Stimulated activated naive B cell treated with anti-CD40 and anti-IgM and Interleukin-4, amounts not matched to agents 10 μg/mL and 1 μg/mL and 100 μg/mL, for 72 hours (primary cell): Measurements from ENCODE around the gene CHCHD4.

Experiments used
- ATAC-seq, 2 donors: fragments of 150-1000 bp; cut with Tn5 transposase; replicated peaks; 2 replicates each; pipeline ENCODE4 v1.10.0; 2021; ENCODE audit warnings: moderate library complexity in 1 of 2
- DNase-seq: peaks from one replicate; pipeline ENCODE4 v3.0.0; 2021
- H3K27ac Mint-ChIP-seq: one replicate; pipeline ENCODE4 v1.8.0; 2022; ENCODE audit warnings: mild to moderate bottlenecking, mixed read lengths
- H3K27me3 Mint-ChIP-seq, 2 donors: one replicate each; pipeline ENCODE4 v1.8.0; 2022; ENCODE audit warnings: mixed read lengths in 2 of 2
- H3K36me3 Mint-ChIP-seq, 2 donors: one replicate each; pipeline ENCODE4 v1.8.0; 2022; ENCODE audit warnings: mixed read lengths in 2 of 2, mild to moderate bottlenecking in 1 of 2
- H3K4me1 Mint-ChIP-seq, 2 donors: one replicate each; pipeline ENCODE4 v1.8.0; 2022; ENCODE audit warnings: mixed read lengths in 2 of 2, mild to moderate bottlenecking in 1 of 2
- H3K4me3 Mint-ChIP-seq, 2 donors: one replicate each; pipeline ENCODE4 v1.8.0; 2022; ENCODE audit warnings: mild to moderate bottlenecking in 2 of 2, mixed read lengths in 2 of 2, moderate library complexity in 1 of 2
- H3K9me3 Mint-ChIP-seq, 2 donors: one replicate each; pipeline ENCODE4 v1.8.0; 2022; ENCODE audit warnings: mixed read lengths in 2 of 2, mild to moderate bottlenecking in 1 of 2

Gene CHCHD4

DNA sequence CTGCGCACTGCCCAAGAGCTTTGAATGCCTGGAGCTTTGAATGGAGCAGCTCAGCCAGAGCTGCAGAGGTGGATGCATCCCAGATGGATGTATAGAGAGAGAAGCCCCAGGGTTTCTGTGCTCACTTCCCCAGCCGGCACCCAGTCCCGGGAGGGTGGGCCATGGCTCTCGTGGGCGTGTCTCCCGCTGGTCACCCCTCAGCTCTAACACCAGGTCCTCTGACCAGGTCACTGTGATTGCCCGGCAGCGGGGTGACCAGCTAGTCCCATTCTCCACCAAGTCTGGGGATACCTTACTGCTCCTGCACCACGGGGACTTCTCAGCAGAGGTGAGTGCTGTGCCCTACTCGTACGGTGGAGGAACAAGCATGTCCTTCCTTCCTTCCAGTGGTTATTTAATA lies 10.9 kb upstream of the CHCHD4 start:
- Mint-ChIP-seq H3K4me1 (peaks cover 4 to 7% of the 10 kb centered on the region in 2 donors), H3K9me3 (no peaks in the 10 kb centered on the region), H3K27ac (no peak overlapping the region), H3K27me3 (no peaks in the 10 kb centered on the region), H3K36me3 (peaks cover 58 to 73% of the 10 kb centered on the region in 2 donors), H3K4me3 (no peak overlapping the region)
- ATAC-seq (no peak), DNase-seq (no peak)

DNA sequence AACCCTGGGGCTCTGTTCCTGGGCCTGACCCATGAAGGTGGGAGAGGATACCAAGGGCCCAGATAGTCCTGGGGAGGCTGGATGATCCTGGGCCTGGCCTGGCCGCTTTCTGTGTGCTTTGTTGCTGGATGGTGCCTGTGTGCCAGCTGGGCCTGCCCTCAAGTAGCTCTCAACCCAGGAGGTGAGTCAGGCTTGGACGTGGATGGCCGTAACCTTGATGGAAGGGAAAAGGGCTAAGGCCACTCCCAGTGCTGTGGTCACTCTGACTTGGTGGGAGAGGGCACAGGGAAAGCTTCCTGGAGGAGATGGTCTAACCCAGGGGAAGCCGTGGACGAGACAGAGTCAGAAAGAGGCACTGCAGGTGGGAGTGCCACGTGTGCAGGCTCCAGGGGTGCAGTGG lies 9.6 kb upstream of the CHCHD4 start:
- no peak for DNase-seq
- H3K4me1 Mint-ChIP-seq = peaks cover 5 to 11% of the 10 kb centered on the region in 2 donors
- no peak for ATAC-seq
- H3K27ac Mint-ChIP-seq = peak overlapping the region; percentile 31
- H3K9me3 Mint-ChIP-seq = no peaks in the 10 kb centered on the region
- no peaks in the 10 kb centered on the region for H3K27me3 Mint-ChIP-seq
- H3K4me3 Mint-ChIP-seq = no peak overlapping the region
- peaks cover 53 to 70% of the 10 kb centered on the region in 2 donors for H3K36me3 Mint-ChIP-seq

DNA sequence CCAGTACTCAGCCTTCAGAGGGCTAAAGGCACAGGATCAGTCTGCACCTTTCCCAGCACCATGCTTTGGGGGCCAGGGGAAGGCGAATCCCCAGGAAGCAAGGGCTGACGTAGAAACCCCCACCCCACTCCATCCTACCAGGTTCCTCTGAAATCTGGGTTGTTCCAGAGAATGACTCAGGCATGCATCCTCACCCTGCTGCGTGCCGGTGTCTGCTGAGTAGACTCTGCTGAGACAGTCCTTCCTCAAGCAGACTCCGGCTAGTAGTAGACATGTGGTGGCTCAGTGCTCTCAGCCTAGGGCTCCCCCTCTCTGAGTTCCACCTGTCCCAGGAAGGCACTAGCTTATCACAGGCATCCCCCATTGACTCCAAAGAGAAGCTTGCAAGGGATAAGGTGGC lies 9.2 kb upstream of the CHCHD4 start:
- no peak for ATAC-seq
- Mint-ChIP-seq H3K27ac (no peak overlapping the region), H3K9me3 (no peaks in the 10 kb centered on the region), H3K4me1 (peaks cover 5 to 13% of the 10 kb centered on the region in 2 donors), H3K27me3 (no peaks in the 10 kb centered on the region), H3K4me3 (no peak overlapping the region), H3K36me3 (peaks cover 54 to 72% of the 10 kb centered on the region in 2 donors)
- no peak for DNase-seq

DNA sequence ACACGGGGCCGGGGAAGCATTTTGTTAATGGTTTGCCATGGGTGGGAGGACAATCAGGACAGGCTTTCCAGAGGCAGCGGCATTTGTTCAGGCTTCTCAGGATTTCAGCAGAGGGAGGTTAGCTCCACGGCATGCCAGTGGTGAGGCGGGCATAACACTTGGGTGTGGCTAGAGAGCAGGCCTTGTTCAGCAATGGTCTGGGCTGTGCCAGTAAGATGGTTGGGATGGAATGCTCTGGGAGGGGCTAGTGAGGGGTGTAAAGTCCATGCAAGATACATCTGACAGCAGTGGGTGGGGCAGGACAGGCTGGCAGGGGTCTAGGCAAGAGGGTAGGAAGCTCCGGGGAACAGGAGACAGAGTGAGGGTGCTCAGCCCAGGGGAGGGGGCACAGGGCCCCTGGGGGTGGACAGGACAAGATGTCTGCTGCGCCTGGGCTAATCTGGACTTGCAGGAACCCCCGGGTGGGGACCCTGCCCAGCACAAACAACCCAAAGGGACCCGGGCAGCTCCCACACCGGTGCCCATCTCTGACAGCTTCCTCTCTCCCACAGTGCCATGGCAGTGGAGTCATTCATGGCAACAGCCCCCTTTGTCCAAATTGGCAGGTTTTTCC lies 8.6 kb upstream of the CHCHD4 start:
- H3K36me3 Mint-ChIP-seq = peaks cover 56 to 74% of the 10 kb centered on the region in 2 donors
- no peaks in the 10 kb centered on the region for H3K27me3 Mint-ChIP-seq
- H3K4me3 Mint-ChIP-seq = no peak overlapping the region
- no peak for DNase-seq
- no peak for ATAC-seq
- peaks cover 6 to 17% of the 10 kb centered on the region in 2 donors for H3K4me1 Mint-ChIP-seq
- no peak overlapping the region for H3K27ac Mint-ChIP-seq
- peaks cover 0 to 2% of the 10 kb centered on the region in 2 donors for H3K9me3 Mint-ChIP-seq

DNA sequence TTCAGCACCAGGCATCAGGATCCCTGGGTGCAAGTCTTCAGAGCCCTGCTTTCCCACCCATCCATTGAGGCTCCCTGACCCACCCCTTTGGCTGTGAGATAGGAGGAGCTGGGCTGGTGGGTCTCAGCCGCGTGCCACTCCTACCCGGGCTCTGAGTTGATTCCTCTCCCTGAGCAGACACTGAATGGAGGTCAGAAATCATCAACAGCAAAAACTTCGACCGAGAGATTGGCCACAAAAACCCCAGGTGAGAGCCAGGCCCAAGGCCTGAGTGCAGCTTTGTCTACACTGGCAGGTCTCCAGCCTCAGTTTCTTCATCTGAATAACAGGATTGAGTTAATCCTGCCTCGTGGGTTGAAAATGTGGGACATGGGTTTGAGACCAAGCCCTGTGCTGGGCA lies 8.0 kb upstream of the CHCHD4 start:
- no peak overlapping the region for H3K4me3 Mint-ChIP-seq
- no peaks in the 10 kb centered on the region for H3K27me3 Mint-ChIP-seq
- peaks cover 0 to 3% of the 10 kb centered on the region in 2 donors for H3K9me3 Mint-ChIP-seq
- H3K36me3 Mint-ChIP-seq = peaks cover 57 to 74% of the 10 kb centered on the region in 2 donors
- peak overlapping the region; percentile 51 for H3K27ac Mint-ChIP-seq
- DNase-seq (no peak), ATAC-seq (no peak)
- H3K4me1 Mint-ChIP-seq = peaks cover 7 to 18% of the 10 kb centered on the region in 2 donors

DNA sequence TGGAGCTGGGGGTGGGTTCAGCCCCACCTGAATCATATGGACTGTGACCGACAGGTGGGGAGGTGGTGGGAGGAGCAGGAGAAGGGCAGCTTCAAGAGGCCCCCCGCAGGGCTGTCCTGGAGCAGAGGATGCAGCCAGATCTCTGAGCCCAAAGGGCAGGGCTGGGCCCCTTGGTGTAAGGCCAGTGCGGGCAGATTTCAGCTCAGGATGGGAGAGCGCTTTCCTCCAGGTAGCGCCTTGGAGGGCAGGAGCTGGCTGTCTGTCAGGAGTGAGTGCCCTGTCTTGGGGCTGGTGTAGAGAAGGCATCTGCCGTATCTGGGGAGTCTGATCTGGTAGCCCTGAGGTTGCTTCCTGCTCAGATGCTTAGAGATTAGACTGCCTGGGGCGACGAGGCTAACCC lies 7.5 kb upstream of the CHCHD4 start:
- ATAC-seq (no peak), DNase-seq (no peak)
- H3K9me3 Mint-ChIP-seq = peaks cover 0 to 3% of the 10 kb centered on the region in 2 donors
- no peaks in the 10 kb centered on the region for H3K27me3 Mint-ChIP-seq
- peaks cover 11 to 24% of the 10 kb centered on the region in 2 donors for H3K4me1 Mint-ChIP-seq
- no peak overlapping the region for H3K27ac Mint-ChIP-seq
- H3K36me3 Mint-ChIP-seq = peaks cover 57 to 77% of the 10 kb centered on the region in 2 donors
- H3K4me3 Mint-ChIP-seq = no peak overlapping the region

DNA sequence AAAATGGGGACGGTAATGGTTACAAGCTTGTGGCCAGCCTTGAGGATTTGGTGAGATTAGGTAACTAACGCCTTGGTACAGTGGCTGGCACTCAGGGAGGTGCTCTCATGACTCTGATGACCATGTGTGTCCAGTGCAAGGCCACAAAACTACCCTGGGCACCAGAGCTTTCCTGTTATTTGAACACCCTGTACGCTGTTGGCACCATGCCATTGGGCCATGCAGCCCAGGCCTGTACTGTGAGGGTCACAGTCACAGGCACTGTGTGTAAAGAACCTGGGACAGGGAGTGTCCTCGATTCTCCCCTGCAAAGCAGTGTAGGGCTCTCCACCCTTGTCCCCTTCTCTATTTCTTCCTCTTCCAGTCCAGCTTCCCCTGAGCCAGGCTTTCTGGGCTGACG lies 6.5 kb upstream of the CHCHD4 start:
- Mint-ChIP-seq H3K4me1 (peaks cover 16 to 33% of the 10 kb centered on the region in 2 donors), H3K27ac (no peak overlapping the region), H3K4me3 (no peak overlapping the region), H3K27me3 (no peaks in the 10 kb centered on the region), H3K9me3 (peaks cover 0 to 3% of the 10 kb centered on the region in 2 donors), H3K36me3 (peaks cover 54 to 75% of the 10 kb centered on the region in 2 donors)
- ATAC-seq (no peak), DNase-seq (no peak)

DNA sequence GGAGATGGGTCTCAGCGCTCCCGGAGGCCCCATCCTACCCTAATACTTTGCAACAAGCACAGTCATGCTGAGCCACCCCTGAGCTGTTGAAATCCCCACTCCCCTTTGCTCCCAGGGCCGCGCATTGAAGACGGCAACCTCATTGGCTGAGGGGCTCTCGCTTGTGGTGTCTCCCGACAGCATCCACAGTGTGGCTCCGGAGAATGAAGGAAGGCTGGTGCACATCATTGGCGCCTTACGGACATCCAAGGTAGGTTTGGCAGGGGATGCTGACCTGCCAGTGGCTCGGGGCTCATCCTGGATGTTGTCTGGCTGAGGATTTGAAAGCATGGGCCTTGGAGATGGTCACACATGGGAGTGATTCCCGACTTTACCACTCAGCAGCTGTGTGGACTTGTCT lies 6.0 kb upstream of the CHCHD4 start:
- no peaks in the 10 kb centered on the region for H3K27me3 Mint-ChIP-seq
- H3K27ac Mint-ChIP-seq = no peak overlapping the region
- peaks cover 0 to 3% of the 10 kb centered on the region in 2 donors for H3K9me3 Mint-ChIP-seq
- peaks cover 20 to 38% of the 10 kb centered on the region in 2 donors for H3K4me1 Mint-ChIP-seq
- no peak overlapping the region for H3K4me3 Mint-ChIP-seq
- no peak for ATAC-seq
- H3K36me3 Mint-ChIP-seq = peaks cover 49 to 71% of the 10 kb centered on the region in 2 donors
- DNase-seq = no peak

DNA sequence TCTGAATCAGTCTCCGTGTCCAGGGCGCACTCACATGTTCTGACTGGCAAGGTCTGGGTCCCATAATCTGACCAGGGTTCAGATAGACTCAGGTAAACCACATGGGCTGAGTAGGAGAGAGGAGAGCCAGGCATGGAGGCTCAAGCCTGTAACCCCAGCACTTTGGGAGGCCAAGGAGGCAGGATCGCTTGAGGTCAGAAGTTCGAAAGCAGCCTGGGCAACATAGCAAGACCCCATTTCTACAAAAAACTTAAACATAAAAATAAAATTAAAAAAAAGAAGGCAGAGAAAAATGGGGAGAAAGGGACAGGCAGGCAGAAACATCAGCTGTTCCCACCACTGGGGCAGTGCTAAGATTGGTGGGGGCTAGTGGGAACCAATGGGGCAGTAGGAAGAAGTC lies 5.6 kb upstream of the CHCHD4 start:
- DNase-seq (no peak), ATAC-seq (no peak)
- peaks cover 20 to 42% of the 10 kb centered on the region in 2 donors for H3K4me1 Mint-ChIP-seq
- peaks cover 0 to 3% of the 10 kb centered on the region in 2 donors for H3K9me3 Mint-ChIP-seq
- H3K27me3 Mint-ChIP-seq = no peaks in the 10 kb centered on the region
- H3K4me3 Mint-ChIP-seq = no peak overlapping the region
- no peak overlapping the region for H3K27ac Mint-ChIP-seq
- peaks cover 47 to 67% of the 10 kb centered on the region in 2 donors for H3K36me3 Mint-ChIP-seq

DNA sequence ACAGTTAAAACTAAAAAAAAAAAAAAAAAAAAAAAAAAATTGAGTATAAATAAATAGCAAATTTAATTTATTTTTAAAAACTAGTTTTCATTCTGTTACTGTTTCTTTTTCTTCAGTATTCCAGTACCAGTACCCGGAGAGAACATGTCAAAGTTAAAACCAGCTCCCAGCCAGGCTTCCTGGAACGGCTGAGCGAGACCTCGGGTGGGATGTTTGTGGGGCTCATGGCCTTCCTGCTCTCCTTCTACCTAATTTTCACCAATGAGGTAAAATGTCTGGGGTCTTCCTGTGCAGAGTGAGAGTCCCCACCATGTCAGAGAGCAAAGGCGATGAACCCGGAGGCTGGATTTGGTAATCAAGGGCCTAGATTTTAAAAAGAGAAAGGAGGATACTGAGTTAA lies 4.6 kb upstream of the CHCHD4 start:
- DNase-seq (no peak), ATAC-seq (no peak)
- H3K4me3 Mint-ChIP-seq = no peak overlapping the region
- peaks cover 0 to 3% of the 10 kb centered on the region in 2 donors for H3K9me3 Mint-ChIP-seq
- H3K27me3 Mint-ChIP-seq = no peaks in the 10 kb centered on the region
- H3K4me1 Mint-ChIP-seq = peaks cover 20 to 42% of the 10 kb centered on the region in 2 donors
- H3K27ac Mint-ChIP-seq = no peak overlapping the region
- H3K36me3 Mint-ChIP-seq = peaks cover 42 to 58% of the 10 kb centered on the region in 2 donors

DNA sequence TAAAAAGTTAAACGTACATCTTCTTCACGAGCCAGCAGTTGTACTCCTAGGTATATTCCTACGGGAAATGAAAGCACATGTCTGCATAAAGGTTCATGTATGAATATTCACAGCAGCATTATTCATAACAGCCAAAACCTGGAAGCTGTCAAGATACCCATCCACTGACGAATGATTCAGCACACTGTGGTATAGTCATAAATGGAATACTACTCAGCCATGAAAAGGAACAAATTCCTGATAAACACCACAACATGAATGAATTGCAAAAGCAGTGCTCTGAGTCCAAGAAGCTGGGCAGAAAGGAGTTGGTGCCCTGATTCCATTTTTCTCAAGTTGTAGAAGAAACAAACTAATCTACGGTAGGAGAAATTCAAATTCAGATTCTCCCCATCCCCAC lies 4.1 kb upstream of the CHCHD4 start:
- Mint-ChIP-seq H3K9me3 (peaks cover 0 to 3% of the 10 kb centered on the region in 2 donors), H3K27ac (no peak overlapping the region), H3K4me3 (no peak overlapping the region), H3K4me1 (peaks cover 20 to 43% of the 10 kb centered on the region in 2 donors), H3K36me3 (peaks cover 38 to 52% of the 10 kb centered on the region in 2 donors), H3K27me3 (no peaks in the 10 kb centered on the region)
- DNase-seq = no peak
- ATAC-seq = no peak

DNA sequence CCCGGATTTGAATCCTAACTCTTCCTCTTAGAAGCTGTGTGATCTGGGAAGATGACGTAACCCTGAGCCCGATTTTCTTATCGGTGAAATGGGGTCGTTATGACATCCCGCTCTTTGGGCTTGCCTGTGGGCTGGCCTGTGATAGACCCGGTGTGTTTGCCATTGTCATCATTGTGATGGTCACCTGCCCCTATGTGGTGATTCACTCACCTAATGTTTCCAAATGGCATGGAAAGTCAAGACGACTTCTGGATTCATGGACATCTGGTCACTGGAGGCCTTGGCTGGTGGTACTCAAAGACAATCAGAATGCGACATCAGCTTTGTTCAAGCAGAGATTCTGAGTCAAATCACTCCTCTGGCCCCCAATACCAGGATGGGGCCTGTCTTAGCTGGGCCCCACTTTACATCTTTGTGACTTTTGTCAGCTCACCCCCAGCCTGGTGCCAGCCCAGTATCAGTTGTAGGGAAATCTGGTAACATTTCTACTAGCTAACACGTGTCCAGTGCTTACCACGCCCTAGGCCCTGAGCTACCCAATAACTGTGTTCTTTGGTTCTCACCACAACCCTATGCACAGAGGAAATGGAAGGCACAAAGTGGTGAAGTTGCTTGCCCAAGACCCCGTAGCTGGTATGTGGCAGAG lies 3.0 kb upstream of the CHCHD4 start:
- DNase-seq (no peak), ATAC-seq (no peak)
- Mint-ChIP-seq H3K4me3 (no peak overlapping the region), H3K27ac (no peak overlapping the region), H3K36me3 (peaks cover 30 to 46% of the 10 kb centered on the region in 2 donors), H3K27me3 (no peaks in the 10 kb centered on the region), H3K4me1 (peaks cover 23 to 54% of the 10 kb centered on the region in 2 donors), H3K9me3 (peaks cover 0 to 3% of the 10 kb centered on the region in 2 donors)

DNA sequence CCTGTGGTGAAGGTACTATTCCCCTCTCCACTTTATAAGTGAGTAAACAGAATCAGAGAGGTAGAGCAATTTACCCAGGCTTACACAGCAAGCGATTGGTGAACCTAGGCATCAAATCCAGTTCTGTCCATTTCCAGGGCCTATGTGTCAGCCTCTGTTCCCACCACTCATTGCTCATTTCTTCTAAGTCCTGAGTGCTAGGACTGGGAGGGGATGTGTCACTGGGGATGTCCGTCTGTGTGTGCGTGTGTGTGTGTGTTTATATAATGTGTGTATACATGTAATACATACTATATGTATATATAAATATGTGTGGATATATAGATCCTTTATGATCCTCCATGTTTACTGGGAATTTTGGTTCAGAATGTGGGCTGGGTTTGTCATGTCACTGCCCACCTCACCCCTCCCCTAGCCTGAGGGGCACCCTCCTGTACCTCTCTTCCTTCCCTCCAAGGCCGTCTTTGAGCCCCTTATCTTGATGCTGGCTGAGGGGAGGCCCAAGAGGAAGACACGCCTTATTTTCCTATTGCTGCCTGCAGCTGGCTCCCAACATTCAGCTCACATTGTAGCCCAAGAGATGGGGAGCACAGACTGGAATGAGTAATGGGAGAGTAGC lies 2.3 kb upstream of the CHCHD4 start:
- no peak for DNase-seq
- H3K9me3 Mint-ChIP-seq = peaks cover 0 to 3% of the 10 kb centered on the region in 2 donors
- H3K36me3 Mint-ChIP-seq = peaks cover 32 to 46% of the 10 kb centered on the region in 2 donors

DNA sequence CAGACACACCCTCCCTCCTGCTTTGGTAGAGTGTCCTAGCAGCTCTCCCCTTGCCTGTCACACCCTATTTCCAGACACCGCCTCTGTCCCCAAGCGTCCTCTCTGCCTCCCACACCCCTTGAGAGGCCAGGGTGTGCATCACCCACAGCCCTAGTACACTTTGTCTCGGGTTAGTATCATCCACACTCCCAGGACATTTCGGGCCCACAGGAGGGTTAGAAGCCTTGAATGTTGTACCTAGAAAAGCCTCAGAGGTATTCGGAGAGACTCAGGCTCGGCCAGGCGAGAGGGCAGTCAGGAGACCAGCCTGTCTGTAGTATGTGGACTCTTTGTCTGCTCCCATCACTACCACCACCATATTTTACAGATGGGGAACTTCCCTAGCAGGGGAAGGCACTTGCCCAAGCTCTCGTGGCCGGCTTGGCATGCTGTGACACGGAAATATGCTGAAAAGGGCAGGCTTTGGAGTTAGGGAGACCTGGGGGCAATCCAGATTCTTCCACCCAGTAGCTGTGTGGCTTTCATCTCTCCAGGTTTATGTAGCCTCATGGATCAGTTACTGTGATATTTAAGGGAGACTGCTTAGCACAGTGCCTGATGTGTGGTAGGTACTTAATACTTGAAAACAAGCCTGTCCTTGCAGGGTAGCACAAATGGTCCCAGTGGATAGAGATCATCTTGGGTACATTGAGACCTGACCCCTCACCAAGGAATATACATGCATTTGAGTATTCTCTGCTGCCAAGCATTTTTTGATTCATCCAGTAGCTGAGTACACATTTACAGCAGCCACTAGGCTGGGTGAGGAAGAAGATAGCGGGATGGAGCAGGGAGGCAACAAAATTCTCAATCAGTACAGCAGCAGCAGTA lies 1.6 kb upstream of the CHCHD4 start:
- Mint-ChIP-seq H3K36me3 (peaks cover 32 to 46% of the 10 kb centered on the region in 2 donors), H3K4me1 (peaks cover 32 to 67% of the 10 kb centered on the region in 2 donors), H3K9me3 (peaks cover 0 to 3% of the 10 kb centered on the region in 2 donors), H3K4me3 (peak overlapping the region; percentile 92 to 94), H3K27me3 (no peaks in the 10 kb centered on the region), H3K27ac (peak overlapping the region; percentile 96)
- no peak for DNase-seq
- ATAC-seq = no peak

More for the DNA sequence above, 2.3 kb upstream of the CHCHD4 start:
- peaks cover 29 to 60% of the 10 kb centered on the region in 2 donors for H3K4me1 Mint-ChIP-seq
- no peaks in the 10 kb centered on the region for H3K27me3 Mint-ChIP-seq
- no peak overlapping the region for H3K4me3 Mint-ChIP-seq
- no peak overlapping the region for H3K27ac Mint-ChIP-seq
- no peak for ATAC-seq
